Measurements from ENCODE around the gene LSM7.

The LSM7 gene

GRCh38 chr19:2324220-2324948 is 4.0 kb downstream of the LSM7 start:
- no peak for DNase-seq (ENCODE audit: low spot score)
- no peak for TF ChIP-seq CTCF (IDR thresholded peaks at IDR 0.05; ENCODE audit: extremely low read depth, missing control alignments)

- DNase-seq (ENCODE audit: low spot score): no peak
- TF ChIP-seq CTCF (IDR thresholded peaks at IDR 0.05; ENCODE audit: extremely low read depth, missing control alignments): no peak
These were observed 4.7 kb downstream of the LSM7 start for GRCh38 chr19:2323707-2324106.

GRCh38 chr19:2321565-2322283 is 6.7 kb downstream of the LSM7 start:
- TF ChIP-seq CTCF (IDR thresholded peaks at IDR 0.05; ENCODE audit: extremely low read depth, missing control alignments): no peak
- no peak for DNase-seq (ENCODE audit: low spot score)

GRCh38 chr19:2320939-2321338 is 7.4 kb downstream of the LSM7 start:
- TF ChIP-seq CTCF (IDR thresholded peaks at IDR 0.05; ENCODE audit: extremely low read depth, missing control alignments): no peak
- DNase-seq (ENCODE audit: low spot score): no peak

DNA sequence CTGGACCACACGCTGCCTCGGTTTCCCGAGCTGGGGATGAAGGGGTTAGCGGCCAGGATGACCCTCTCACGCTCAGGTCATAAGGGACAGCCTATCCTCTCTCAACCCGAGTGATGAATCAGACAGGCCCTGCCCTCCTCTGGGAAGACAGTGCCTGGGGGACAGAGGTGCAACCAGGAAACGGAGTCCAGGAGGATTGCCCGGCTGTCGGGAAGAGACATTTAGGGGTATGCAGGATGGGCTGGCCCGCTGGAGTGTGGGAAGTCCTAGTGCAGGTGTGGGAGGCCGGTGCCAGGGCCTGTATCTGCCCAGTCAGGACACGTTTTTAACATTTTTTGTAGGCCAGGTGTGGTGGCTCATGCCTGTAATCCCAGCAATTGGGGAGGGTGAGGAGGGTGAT is 8.3 kb downstream of the LSM7 start:
- TF ChIP-seq CTCF (IDR thresholded peaks at IDR 0.05; ENCODE audit: extremely low read depth, missing control alignments): no peak
- no peak for DNase-seq (ENCODE audit: low spot score)

DNA sequence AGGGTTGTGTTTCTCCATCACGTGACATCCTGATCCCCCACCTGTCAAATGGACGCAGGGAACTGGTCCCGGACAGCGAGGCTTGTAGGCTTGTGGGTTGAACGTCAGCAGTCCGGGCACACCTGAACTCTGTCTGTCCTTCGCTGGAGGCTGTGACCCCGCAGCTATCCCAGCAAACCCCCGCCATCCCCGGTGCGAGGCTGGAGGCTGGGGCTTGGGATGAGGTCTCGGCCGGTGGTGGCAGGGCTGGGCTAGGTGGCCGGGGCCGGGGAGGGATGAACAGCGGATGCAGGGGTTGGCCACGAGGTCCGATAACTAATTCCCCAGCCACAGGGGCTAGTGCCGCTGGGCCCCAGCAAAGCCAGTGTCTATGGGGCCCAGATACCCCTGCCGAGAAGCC is 8.8 kb downstream of the LSM7 start:
- no peak for TF ChIP-seq CTCF (IDR thresholded peaks at IDR 0.05; ENCODE audit: extremely low read depth, missing control alignments)
- no peak for DNase-seq (ENCODE audit: low spot score)

DNA sequence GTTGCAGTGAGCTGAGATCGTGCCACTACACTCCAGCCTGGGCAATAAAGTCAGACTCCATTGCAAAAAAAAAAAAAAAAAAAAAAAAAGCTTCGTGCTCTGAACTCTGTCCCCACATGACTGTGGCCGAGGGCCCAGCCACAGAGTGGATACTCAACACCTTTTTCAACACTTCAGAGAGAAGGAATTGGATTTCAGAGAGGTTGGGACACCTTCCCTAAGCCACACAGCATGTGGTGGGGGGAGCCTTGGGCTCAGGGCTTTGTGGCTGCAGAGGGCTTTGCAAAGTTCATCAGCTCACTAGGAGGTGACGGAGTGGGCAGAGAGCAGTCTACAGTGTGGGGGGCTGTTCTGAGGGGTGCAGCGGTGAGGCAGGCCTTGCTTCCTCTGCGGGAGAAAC is 9.5 kb downstream of the LSM7 start:
- no peak for DNase-seq (ENCODE audit: low spot score)
- no peak for TF ChIP-seq CTCF (IDR thresholded peaks at IDR 0.05; ENCODE audit: extremely low read depth, missing control alignments)

Measured in GM20000 (cell line).